GM12878 (cell line): ENCODE results near the gene ADAM19.

Experiments used
- LARP7 ChIP-seq: fragments of 450-650 bp; IDR thresholded peaks from 2 replicates; pipeline ENCODE4 v1.6.1; 2017; ENCODE audit warnings: mild to moderate bottlenecking
- PAX8 ChIP-seq: fragments of 450-650 bp; IDR thresholded peaks from 2 replicates; pipeline ENCODE4 v1.6.1; 2017; ENCODE audit warnings: mild to moderate bottlenecking, moderate library complexity

- TF ChIP-seq PAX8 (no peak), LARP7 (no peak)
These were observed 33.1 kb downstream of the ADAM19 start for GRCh38 chr5:157542282-157543000.
